ENCODE data around the gene DOP1B.

Gene DOP1B

GRCh38 chr21:36170823-36171222, 14.2 kb downstream of the DOP1B start:
- TF ChIP-seq CTCF (IDR thresholded peaks at IDR 0.05; ENCODE audit: extremely low read depth, insufficient read depth, missing control alignments), result no peak
- in situ Hi-C loops (cut with MboI; ENCODE audit: low pct_unique_long_range_greater_than_20kb, low sequenced_read_pairs, unreplicated experiment), result no loop called here

GRCh38 chr21:36171336-36171735, 14.7 kb downstream of the DOP1B start:
- TF ChIP-seq CTCF (IDR thresholded peaks at IDR 0.05; ENCODE audit: extremely low read depth, insufficient read depth, missing control alignments), result no peak
- in situ Hi-C loops (cut with MboI; ENCODE audit: low pct_unique_long_range_greater_than_20kb, low sequenced_read_pairs, unreplicated experiment), result no loop called here

More at GRCh38 chr21:36170823-36171222, 14.2 kb downstream of the DOP1B start:
- DNase-seq (ENCODE audit: low spot score), result no peak

GRCh38 chr21:36171741-36172331, 15.2 kb downstream of the DOP1B start:
- no peak for TF ChIP-seq CTCF (IDR thresholded peaks at IDR 0.05; ENCODE audit: extremely low read depth, insufficient read depth, missing control alignments)
- DNase-seq (ENCODE audit: low spot score), result no peak
- in situ Hi-C loops (cut with MboI; ENCODE audit: low pct_unique_long_range_greater_than_20kb, low sequenced_read_pairs, unreplicated experiment), result no loop called here

More at GRCh38 chr21:36171336-36171735, 14.7 kb downstream of the DOP1B start:
- DNase-seq (ENCODE audit: low spot score), result no peak

DNA sequence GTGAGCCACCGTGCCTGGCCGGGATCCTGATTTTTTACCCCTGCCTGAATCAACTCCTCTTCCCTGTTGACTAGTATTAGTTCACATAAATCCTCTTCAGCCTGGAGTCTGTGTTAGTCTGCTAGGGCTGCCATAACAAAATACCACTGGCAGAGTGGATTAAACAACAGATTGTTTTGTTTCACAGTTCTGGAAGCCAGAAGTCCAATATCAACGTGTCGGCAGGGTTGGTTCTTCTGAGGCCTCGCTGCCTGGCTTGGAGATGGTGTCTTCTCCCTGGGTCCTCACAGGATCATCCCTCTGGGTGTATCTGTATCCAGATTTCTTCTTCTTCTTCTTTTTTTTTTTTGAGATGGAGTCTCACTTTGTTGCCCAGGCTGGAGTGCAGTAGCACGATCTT, 18.2 kb downstream of the DOP1B start:
- no peak for DNase-seq (ENCODE audit: low spot score)
- in situ Hi-C loops (cut with MboI; ENCODE audit: low pct_unique_long_range_greater_than_20kb, low sequenced_read_pairs, unreplicated experiment), result no loop called here
- TF ChIP-seq CTCF (IDR thresholded peaks at IDR 0.05; ENCODE audit: extremely low read depth, insufficient read depth, missing control alignments), result no peak

DNA sequence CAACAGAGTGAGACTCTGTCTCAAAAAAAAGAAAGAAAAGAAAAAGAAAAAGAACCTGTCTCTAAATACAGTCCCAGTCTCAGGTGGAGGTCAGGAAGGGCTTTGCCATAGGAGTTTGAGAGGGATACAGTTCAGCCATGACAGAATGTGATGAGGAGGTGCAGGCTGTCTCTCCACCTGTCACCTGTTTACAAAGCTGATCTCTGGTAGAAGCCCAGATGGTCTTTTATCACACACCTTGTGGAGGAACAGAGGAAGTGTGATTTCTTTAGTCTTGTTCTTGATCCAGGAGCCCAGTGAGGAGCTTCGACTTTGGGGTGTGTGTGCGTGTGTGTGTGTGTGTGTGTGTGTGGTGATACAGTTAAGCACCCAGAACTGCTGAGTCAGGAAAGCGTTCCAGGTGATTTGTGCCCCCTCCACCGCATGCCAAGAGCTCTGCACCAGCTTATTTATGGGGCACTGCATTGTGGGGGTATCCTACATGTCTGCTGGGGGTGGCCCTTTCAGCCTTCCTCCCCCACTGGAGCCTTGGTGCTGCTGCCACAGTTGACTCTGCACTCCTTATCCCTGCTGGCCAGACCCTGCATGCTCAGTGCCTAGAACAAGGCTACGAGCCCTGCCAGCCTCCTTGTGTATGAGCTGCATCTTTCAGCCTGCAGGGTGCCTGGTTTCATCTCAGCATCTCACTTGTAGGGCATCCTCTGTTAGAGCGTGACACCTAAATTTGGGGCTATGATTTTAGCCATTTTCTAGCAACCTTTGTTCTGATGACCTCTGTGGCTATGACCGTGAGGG, 19.3 kb downstream of the DOP1B start:
- TF ChIP-seq CTCF (IDR thresholded peaks at IDR 0.05; ENCODE audit: extremely low read depth, insufficient read depth, missing control alignments), result no peak
- no peak for DNase-seq (ENCODE audit: low spot score)
- in situ Hi-C loops (cut with MboI; ENCODE audit: low pct_unique_long_range_greater_than_20kb, low sequenced_read_pairs, unreplicated experiment), result no loop called here

- no peak for TF ChIP-seq CTCF (IDR thresholded peaks at IDR 0.05; ENCODE audit: extremely low read depth, insufficient read depth, missing control alignments)
- DNase-seq (ENCODE audit: low spot score), result no peak
- in situ Hi-C loops (cut with MboI; ENCODE audit: low pct_unique_long_range_greater_than_20kb, low sequenced_read_pairs, unreplicated experiment), result no loop called here
Observed at GRCh38 chr21:36178349-36178748, 21.7 kb downstream of the DOP1B start.
